MM.1S (cell line): ENCODE measurements around the gene RAPGEF2.

Experiments used
- DNase-seq: peaks from one replicate; pipeline ENCODE4 v3.0.0-alpha.2; 2015
- H2AFZ ChIP-seq: fragments of 300-600 bp; sonication (generic); 2 replicates; pipeline ENCODE4 v1.6.0; 2016; ENCODE audit warnings: antibody characterized with exemption, low read length
- H3F3A ChIP-seq: fragments of 300-600 bp; sonication (generic); 2 replicates; pipeline ENCODE4 v1.6.1; 2016; ENCODE audit warnings: mild to moderate bottlenecking, antibody characterized with exemption, low read length, moderate library complexity, mixed read lengths; ENCODE audit not compliant: insufficient read depth
- H3K27ac ChIP-seq: fragments of 300-600 bp; sonication (generic); 2 replicates; pipeline ENCODE4 v1.5.1; 2016; ENCODE audit warnings: mild to moderate bottlenecking, low read length
- H3K27me3 ChIP-seq: fragments of 300-600 bp; sonication (generic); replicated peaks from 2 replicates; pipeline ENCODE4 v1.6.0; 2016; ENCODE audit warnings: low read length; ENCODE audit not compliant: insufficient read depth
- H3K36me3 ChIP-seq: fragments of 300-600 bp; sonication (generic); replicated peaks from 2 replicates; pipeline ENCODE4 v1.6.1; 2016; ENCODE audit warnings: mild to moderate bottlenecking, low read length, mixed read lengths; ENCODE audit not compliant: insufficient read depth
- H3K4me1 ChIP-seq: fragments of 300-600 bp; sonication (generic); 2 replicates; pipeline ENCODE4 v1.6.1; 2016; ENCODE audit warnings: low read length, mixed read lengths
- H3K4me2 ChIP-seq: fragments of 300-600 bp; sonication (generic); 2 replicates; pipeline ENCODE4 v1.6.0; 2016; ENCODE audit warnings: low read depth, low read length
- H3K4me3 ChIP-seq: fragments of 300-600 bp; sonication (generic); 2 replicates; pipeline ENCODE4 v1.5.1; 2016; ENCODE audit warnings: low read length, mixed read lengths
- H3K79me2 ChIP-seq: fragments of 300-600 bp; sonication (generic); 2 replicates; pipeline ENCODE4 v1.6.1; 2016; ENCODE audit warnings: mixed run types, low read length, mixed read lengths
- H3K9ac ChIP-seq: fragments of 300-600 bp; sonication (generic); 2 replicates; pipeline ENCODE4 v1.6.1; 2016; ENCODE audit warnings: low read length, mixed read lengths
- H3K9me2 ChIP-seq: fragments of 300-600 bp; sonication (generic); replicated peaks from 2 replicates; pipeline ENCODE4 v1.6.1; 2016; ENCODE audit warnings: mild to moderate bottlenecking, low read length, mixed read lengths; ENCODE audit not compliant: insufficient read depth
- H3K9me3 ChIP-seq: fragments of 300-600 bp; sonication (generic); replicated peaks from 2 replicates; pipeline ENCODE4 v1.6.1; 2016; ENCODE audit warnings: mild to moderate bottlenecking, low read length, mixed read lengths; ENCODE audit not compliant: insufficient read depth
- H4K20me1 ChIP-seq: fragments of 300-600 bp; sonication (generic); 2 replicates; pipeline ENCODE4 v1.6.1; 2016; ENCODE audit warnings: mild to moderate bottlenecking, low read length, moderate library complexity, mixed read lengths; ENCODE audit not compliant: insufficient read depth
- CTCF ChIP-seq: fragments of 300-600 bp; sonication (generic); IDR thresholded peaks from 2 replicates; pipeline ENCODE4 v1.5.1; 2016; ENCODE audit warnings: antibody characterized with exemption, low read length, mixed read lengths
- EZH2 ChIP-seq: fragments of 300-600 bp; sonication (generic); optimal IDR thresholded peaks from 2 replicates; pipeline ENCODE3; 2017; ENCODE audit warnings: low read depth, mild to moderate bottlenecking, antibody characterized with exemption, low read length, mixed read lengths
- EZH2phosphoT487 ChIP-seq: fragments of 300-600 bp; sonication (generic); IDR thresholded peaks from 2 replicates; pipeline ENCODE4 v1.6.1; 2018; ENCODE audit warnings: antibody characterized with exemption, low read length

RAPGEF2 gene

GRCh38 chr4:159269116-159269515 is 166.2 kb downstream of the RAPGEF2 start:
- H3F3A ChIP-seq = no peaks in the 10 kb centered on the region
- no peaks in the 10 kb centered on the region for H3K9me2 ChIP-seq
- H3K4me2 ChIP-seq = no peak overlapping the region
- H2AFZ ChIP-seq = no peak overlapping the region
- H3K4me3 ChIP-seq = no peak overlapping the region
- no peak for DNase-seq
- no peaks in the 10 kb centered on the region for H3K79me2 ChIP-seq
- H3K36me3 ChIP-seq = no peaks in the 10 kb centered on the region
- no peak overlapping the region for H3K27ac ChIP-seq
- H3K4me1 ChIP-seq = no peaks in the 10 kb centered on the region
- H3K27me3 ChIP-seq = no peaks in the 10 kb centered on the region
- no peaks in the 10 kb centered on the region for H3K9me3 ChIP-seq
- no peak overlapping the region for H3K9ac ChIP-seq
- no peaks in the 10 kb centered on the region for H4K20me1 ChIP-seq
- TF ChIP-seq CTCF (no peak), EZH2 (no peak), EZH2phosphoT487 (no peak)

GRCh38 chr4:159269956-159270355 is 167.1 kb downstream of the RAPGEF2 start:
- Histone ChIP-seq H3K27ac (no peak overlapping the region), H3K9me2 (no peaks in the 10 kb centered on the region), H2AFZ (no peak overlapping the region), H3K4me1 (no peaks in the 10 kb centered on the region), H3K4me3 (no peak overlapping the region), H3K9me3 (no peaks in the 10 kb centered on the region), H4K20me1 (no peaks in the 10 kb centered on the region), H3K79me2 (no peaks in the 10 kb centered on the region), H3K36me3 (no peaks in the 10 kb centered on the region), H3K9ac (no peak overlapping the region), H3K27me3 (no peaks in the 10 kb centered on the region), H3F3A (no peaks in the 10 kb centered on the region), H3K4me2 (no peak overlapping the region)
- DNase-seq = no peak
- TF ChIP-seq EZH2phosphoT487 (no peak), EZH2 (no peak), CTCF (no peak)

GRCh38 chr4:159271856-159272255 is 169.0 kb downstream of the RAPGEF2 start:
- H3K9me2 ChIP-seq = no peaks in the 10 kb centered on the region
- no peaks in the 10 kb centered on the region for H3K79me2 ChIP-seq
- DNase-seq = no peak
- no peak overlapping the region for H2AFZ ChIP-seq
- H3K4me1 ChIP-seq = no peaks in the 10 kb centered on the region
- TF ChIP-seq EZH2 = no peak
- TF ChIP-seq EZH2phosphoT487 = no peak
- no peak for TF ChIP-seq CTCF
- no peak overlapping the region for H3K27ac ChIP-seq
- H3K4me2 ChIP-seq = no peak overlapping the region
- H3K27me3 ChIP-seq = no peaks in the 10 kb centered on the region
- H3K4me3 ChIP-seq = no peak overlapping the region
- no peaks in the 10 kb centered on the region for H3K9me3 ChIP-seq
- no peaks in the 10 kb centered on the region for H4K20me1 ChIP-seq
- H3K36me3 ChIP-seq = no peaks in the 10 kb centered on the region
- no peaks in the 10 kb centered on the region for H3F3A ChIP-seq
- H3K9ac ChIP-seq = no peak overlapping the region
